Erythroblast (primary cell): ENCODE results near the gene PARD3.

ENCODE experiments used
- GATA1 ChIP-seq: IDR thresholded peaks from 2 replicates; pipeline ENCODE4 v1.6.1; 2011; ENCODE audit warnings: low read depth, mild to moderate bottlenecking, control low read depth, low read length, moderate library complexity
- POLR2A ChIP-seq: IDR thresholded peaks from 2 replicates; pipeline ENCODE4 v1.6.1; 2011; ENCODE audit warnings: mild to moderate bottlenecking, low read length

- TF ChIP-seq POLR2A (no peak), GATA1 (no peak)
These were observed 665.0 kb downstream of the PARD3 start for GRCh38 chr10:34150103-34150502.
